Liver (tissue), 9 donors: ENCODE results near the gene GLIPR2. TPM values are rescaled to one million over a fixed set of nuclear protein-coding genes. Genes with fewer than 3 reads are reported as not detected.

Source experiments
- DNase-seq: peaks from one replicate; pipeline ENCODE4 v3.0.0-alpha.2; 2017; ENCODE audit warnings: low spot score
- H3K27ac ChIP-seq, 2 donors: one replicate each; pipeline ENCODE4 v1.7.0; 2013; ENCODE audit warnings: inconsistent platforms in 2 of 2, low read length in 2 of 2, control low read depth in 1 of 2, low read depth in 1 of 2, mild to moderate bottlenecking in 1 of 2
- H3K27me3 ChIP-seq, 4 donors: one replicate each; pipeline versions ENCODE4 v1.6.1 to v1.7.0; 2013; ENCODE audit warnings: low read length in 3 of 4, inconsistent platforms in 1 of 4, mild to moderate bottlenecking in 1 of 4, moderate library complexity in 1 of 4; ENCODE audit not compliant: control insufficient read depth in 4 of 4, insufficient read depth in 4 of 4
- H3K36me3 ChIP-seq, 4 donors: one replicate each; pipeline versions ENCODE4 v1.6.1 to v1.7.0; 2013; ENCODE audit warnings: low read length in 3 of 4, mild to moderate bottlenecking in 3 of 4, low read depth in 1 of 4, moderate library complexity in 1 of 4; ENCODE audit not compliant: control insufficient read depth in 4 of 4, insufficient read depth in 3 of 4
- H3K4me1 ChIP-seq, 4 donors: one replicate each; pipeline versions ENCODE4 v1.6.1 to v1.7.0; 2013; ENCODE audit warnings: low read length in 3 of 4, mild to moderate bottlenecking in 3 of 4, moderate library complexity in 1 of 4; ENCODE audit not compliant: control insufficient read depth in 4 of 4, insufficient read depth in 4 of 4
- H3K4me3 ChIP-seq, 3 donors: one replicate each; pipeline versions ENCODE4 v1.6.1 to v1.7.0; 2013; ENCODE audit warnings: low read length in 3 of 3, control low read depth in 1 of 3, low read depth in 1 of 3, mild to moderate bottlenecking in 1 of 3
- H3K9ac ChIP-seq, 2 donors: one replicate each; pipeline ENCODE4 v1.7.0; 2013; ENCODE audit warnings: low read length in 2 of 2, mild to moderate bottlenecking in 2 of 2, moderate library complexity in 2 of 2, control low read depth in 1 of 2, low read depth in 1 of 2
- H3K9me3 ChIP-seq, 4 donors: one replicate each; pipeline versions ENCODE4 v1.6.1 to v1.7.0; 2013; ENCODE audit warnings: low read length in 3 of 4; ENCODE audit not compliant: control insufficient read depth in 4 of 4
- CTCF ChIP-seq: fragments of 150-350 bp; IDR thresholded peaks from 2 replicates; pipeline ENCODE4 v1.5.1; 2017; ENCODE audit warnings: improper control_type of control experiment, low read depth, low read length; ENCODE audit not compliant: missing input control
- EGR1 ChIP-seq, 2 donors: IDR thresholded peaks; 2 replicates each; pipeline ENCODE4 v1.6.1; 2016 to 2018; ENCODE audit warnings: antibody characterized with exemption in 2 of 2, low read depth in 2 of 2
- FOXA1 ChIP-seq: IDR thresholded peaks from 2 replicates; pipeline ENCODE4 v1.6.1; 2016; ENCODE audit warnings: antibody characterized with exemption
- FOXA2 ChIP-seq: IDR thresholded peaks from 2 replicates; pipeline ENCODE4 v1.6.1; 2016; ENCODE audit warnings: antibody characterized with exemption
- GABPA ChIP-seq, 2 donors: IDR thresholded peaks in 1 of 2; conservative IDR thresholded peaks in 1 of 2; 2 replicates each; pipeline ENCODE4 v1.6.1; 2016; ENCODE audit warnings: antibody characterized with exemption in 2 of 2, mild to moderate bottlenecking in 1 of 2, moderate library complexity in 1 of 2
- HNF4A ChIP-seq, 2 donors: conservative IDR thresholded peaks; 2 replicates each; pipeline ENCODE4 v1.6.1; 2016; ENCODE audit warnings: antibody characterized with exemption in 2 of 2, mild to moderate bottlenecking in 2 of 2
- HNF4G ChIP-seq: IDR thresholded peaks from 2 replicates; pipeline ENCODE4 v1.6.1; 2016; ENCODE audit warnings: antibody characterized with exemption
- JUND ChIP-seq, 2 donors: IDR thresholded peaks; 2 replicates each; pipeline ENCODE4 v1.6.1; 2016; ENCODE audit warnings: antibody characterized with exemption in 2 of 2
- MAX ChIP-seq: IDR thresholded peaks from 2 replicates; pipeline ENCODE4 v1.6.1; 2016; ENCODE audit warnings: antibody characterized with exemption
- NR2F2 ChIP-seq: IDR thresholded peaks from 2 replicates; pipeline ENCODE4 v1.6.1; 2016; ENCODE audit warnings: antibody characterized with exemption
- RAD21 ChIP-seq, 2 donors: IDR thresholded peaks; 2 replicates each; pipeline ENCODE4 v1.6.1; 2016; ENCODE audit warnings: antibody characterized with exemption in 2 of 2, mild to moderate bottlenecking in 2 of 2
- REST ChIP-seq: IDR thresholded peaks from 2 replicates; pipeline ENCODE4 v1.6.1; 2016; ENCODE audit warnings: antibody characterized with exemption, mild to moderate bottlenecking
- RXRA ChIP-seq, 2 donors: IDR thresholded peaks; 2 replicates each; pipeline ENCODE4 v1.6.1; 2017 to 2018; ENCODE audit warnings: antibody characterized with exemption in 2 of 2, mild to moderate bottlenecking in 1 of 2
- SP1 ChIP-seq: IDR thresholded peaks from 2 replicates; pipeline ENCODE4 v1.6.1; 2018; ENCODE audit warnings: antibody characterized with exemption, mild to moderate bottlenecking
- TAF1 ChIP-seq: conservative IDR thresholded peaks from 2 replicates; pipeline ENCODE4 v1.6.1; 2016; ENCODE audit warnings: antibody characterized with exemption, mild to moderate bottlenecking
- YY1 ChIP-seq: IDR thresholded peaks from 2 replicates; pipeline ENCODE4 v1.6.1; 2016; ENCODE audit warnings: antibody characterized with exemption, mild to moderate bottlenecking
- ZBTB33 ChIP-seq: IDR thresholded peaks from 2 replicates; pipeline ENCODE4 v1.6.1; 2016; ENCODE audit warnings: antibody characterized with exemption
- WGBS: extraction: QIAGEN DNeasy Blood & Tissue Kit; methylation state at CpG from one replicate; pipeline ENCODE4 v1.1.7; 2013; 5-methylcytosine and 5-hydroxymethylcytosine counted together
- polyA plus RNA-seq, 2 donors: library from polyadenylated mRNA; stranded (reverse) in 1 of 2; unstranded in 1 of 2; fragments of 200-250 nt in 1 of 2; fragments of >200 nt in 1 of 2; fragmentation: Nextera tagmentation in 1 of 2; extraction: Ambion mirVana in 1 of 2; gene quantifications; one replicate each; pipeline versions ENCODE4 v1.2.1 to v1.2.3, GENCODE V29; 2013 to 2015
- total RNA-seq, 2 donors: library from RNA; depleted of rRNA; stranded (reverse); fragments of >200 nt; gene quantifications; one replicate each; pipeline ENCODE4 v1.2.3, GENCODE V29; 2014
- donor health status: healthy.
- donor health status: healthy.
- donor health status: healthy.
- donor health status: healthy.
- donor health status: healthy.

Gene GLIPR2
- total and polyA plus RNA-seq, 4 donors = 1.7 to 17.6 (median 2.9) TPM

GRCh38 chr9:36164989-36165388, 28.5 kb downstream of the GLIPR2 start:
- no peak for DNase-seq
- H3K9me3 ChIP-seq = no peaks in the 10 kb centered on the region
- no peaks in the 10 kb centered on the region for H3K27me3 ChIP-seq
- no peak overlapping the region for H3K9ac ChIP-seq
- no peak overlapping the region for H3K27ac ChIP-seq
- H3K36me3 ChIP-seq = no peaks in the 10 kb centered on the region
- H3K4me3 ChIP-seq = no peak overlapping the region
- no peak for TF ChIP-seq TAF1
- TF ChIP-seq REST = no peak
- no peak for TF ChIP-seq HNF4A (conservative IDR thresholded peaks at IDR 0.05)
- no peak for TF ChIP-seq ZBTB33
- TF ChIP-seq NR2F2 = no peak
- TF ChIP-seq MAX = no peak
- TF ChIP-seq CTCF = no peak
- TF ChIP-seq YY1 = no peak
- no peak for TF ChIP-seq RAD21 (IDR thresholded peaks at IDR 0.05)
- TF ChIP-seq HNF4G = no peak
- TF ChIP-seq FOXA1 = no peak
- TF ChIP-seq SP1 = no peak
- WGBS = 59% methylated on average over 3 of the region's 3 CpGs
- H3K4me1 ChIP-seq = peaks cover 0 to 2% (median 0%) of the 10 kb centered on the region in 4 donors

GRCh38 chr9:36165826-36166167, 29.3 kb downstream of the GLIPR2 start:
- H3K4me1 ChIP-seq = peaks cover 0 to 2% (median 0%) of the 10 kb centered on the region in 4 donors
- H3K27ac ChIP-seq = no peak overlapping the region
- no peak for TF ChIP-seq JUND (IDR thresholded peaks at IDR 0.05)
- TF ChIP-seq GABPA (IDR thresholded peaks at IDR 0.05 in 1 of 2, conservative IDR thresholded peaks at IDR 0.05 in 1 of 2) = no peak
- no peak for TF ChIP-seq RAD21 (IDR thresholded peaks at IDR 0.05)
- TF ChIP-seq NR2F2 = no peak
- TF ChIP-seq RXRA (IDR thresholded peaks at IDR 0.05) = no peak
- no peak for TF ChIP-seq ZBTB33
- TF ChIP-seq YY1 = no peak
- no peak for TF ChIP-seq EGR1 (IDR thresholded peaks at IDR 0.05; ENCODE audit: low read depth in 2 of 2)
- no peak for TF ChIP-seq FOXA2
- no peak for TF ChIP-seq CTCF
- TF ChIP-seq SP1 = no peak
- no peak for TF ChIP-seq REST
- H3K27me3 ChIP-seq = no peaks in the 10 kb centered on the region
- no peak for DNase-seq
- H3K9me3 ChIP-seq = no peaks in the 10 kb centered on the region
- H3K36me3 ChIP-seq = no peaks in the 10 kb centered on the region
- WGBS = 57% methylated on average over 12 of the region's 12 CpGs
- H3K9ac ChIP-seq = no peak overlapping the region
- no peak overlapping the region for H3K4me3 ChIP-seq
